Daoy (cell line): ENCODE data around the gene DHX15. TPM values are rescaled to one million over a fixed set of nuclear protein-coding genes. Genes with fewer than 3 reads are reported as not detected.
"Not testable (repeated sequence)": the region's sequence is repeated elsewhere in the genome, so short reads cannot be mapped to it uniquely, and the experiment has no call there.

Experiments used
- DNase-seq: peaks from one replicate; pipeline ENCODE4 v3.0.0-alpha.2; 2015; ENCODE audit warnings: low read depth
- total RNA-seq: library from RNA; depleted of rRNA; stranded (reverse); fragments of >200 nt; shearing (Covaris generic); gene quantifications from 2 replicates; pipeline ENCODE4 v1.2.3, GENCODE V29; 2014

Gene DHX15
- total RNA-seq, 1 experiment from 2014 or later, result 174 TPM

- no peak for DNase-seq
Measured at GRCh38 chr4:24547979-24548378, 36.4 kb downstream of the DHX15 start.

DNA sequence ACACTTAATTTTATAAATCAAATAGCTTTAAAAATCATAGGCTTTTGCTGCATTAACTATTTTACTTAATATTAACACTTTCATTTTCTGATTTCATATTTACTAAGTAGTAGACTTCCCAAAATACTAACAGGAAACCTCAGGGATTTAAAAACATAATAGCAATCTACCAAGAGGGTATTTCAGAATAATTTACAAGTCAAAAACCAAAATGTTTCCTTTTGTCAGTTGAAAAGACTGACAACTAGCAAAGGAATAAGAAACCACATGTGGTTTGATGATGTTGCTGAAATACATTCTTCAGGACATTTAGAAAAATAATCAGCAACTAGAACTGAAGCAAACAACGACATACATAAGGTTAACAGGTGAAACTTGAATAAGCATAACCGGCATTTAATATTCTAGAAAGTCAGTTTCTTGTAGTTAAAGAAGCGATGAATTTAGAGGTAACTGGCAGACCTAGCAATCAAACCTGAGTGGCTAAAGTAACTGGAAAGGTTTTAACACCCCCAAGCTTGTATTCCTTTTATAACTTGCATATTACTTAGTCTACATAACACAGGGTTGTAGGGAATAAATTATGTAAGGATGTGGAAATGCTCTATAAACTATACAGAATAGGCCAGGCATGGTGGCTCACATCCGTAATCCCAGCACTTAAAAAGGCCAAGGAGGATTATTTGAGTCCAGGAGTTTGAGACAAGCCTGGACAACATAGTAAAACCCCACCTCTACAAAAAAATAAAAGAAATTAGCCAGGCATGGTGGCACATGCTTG lies 40.0 kb downstream of the DHX15 start:
- no peak for DNase-seq

GRCh38 chr4:24537025-24537424 lies 47.3 kb downstream of the DHX15 start:
- DNase-seq, result no peak

GRCh38 chr4:24535399-24535798 lies 49.0 kb downstream of the DHX15 start:
- no peak for DNase-seq

DNA sequence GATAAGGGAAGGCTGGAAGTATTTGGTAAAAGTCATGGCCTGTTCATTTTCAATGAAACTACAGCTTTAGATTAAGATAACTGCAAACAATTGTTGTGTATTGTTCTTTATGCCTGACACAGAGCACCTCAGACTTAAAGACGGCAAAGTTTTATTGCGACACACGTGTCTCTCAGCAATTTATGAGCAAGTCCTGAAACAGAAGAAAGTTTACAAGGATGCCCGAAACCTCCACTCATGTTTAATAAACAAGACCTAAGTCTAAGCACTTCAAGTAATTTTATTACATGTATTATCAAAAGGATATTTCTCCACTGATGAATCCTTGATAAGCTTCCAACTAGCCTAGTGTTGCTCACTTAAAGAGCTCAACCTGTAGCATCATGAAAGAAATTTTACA lies 51.0 kb downstream of the DHX15 start:
- DNase-seq, result no peak

DNA sequence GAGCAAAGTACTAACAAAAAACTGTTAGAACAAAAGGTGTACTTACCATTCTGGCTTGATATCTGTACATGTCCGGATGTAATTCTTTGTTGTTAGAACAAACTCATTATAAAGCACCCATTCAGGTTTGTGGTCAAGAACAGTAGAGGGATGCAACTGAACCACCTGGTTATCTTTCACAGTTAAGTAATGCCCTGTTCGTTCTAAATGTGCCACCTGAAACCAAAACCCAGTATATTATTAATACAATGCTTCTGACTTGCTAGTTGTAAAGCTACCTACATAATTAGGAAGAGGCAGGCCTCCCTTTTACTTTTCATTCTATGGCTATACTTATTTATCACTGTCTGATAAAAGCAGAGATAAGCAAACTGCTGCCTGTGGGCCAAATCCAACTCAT lies 54.8 kb downstream of the DHX15 start:
- DNase-seq, result no peak

DNA sequence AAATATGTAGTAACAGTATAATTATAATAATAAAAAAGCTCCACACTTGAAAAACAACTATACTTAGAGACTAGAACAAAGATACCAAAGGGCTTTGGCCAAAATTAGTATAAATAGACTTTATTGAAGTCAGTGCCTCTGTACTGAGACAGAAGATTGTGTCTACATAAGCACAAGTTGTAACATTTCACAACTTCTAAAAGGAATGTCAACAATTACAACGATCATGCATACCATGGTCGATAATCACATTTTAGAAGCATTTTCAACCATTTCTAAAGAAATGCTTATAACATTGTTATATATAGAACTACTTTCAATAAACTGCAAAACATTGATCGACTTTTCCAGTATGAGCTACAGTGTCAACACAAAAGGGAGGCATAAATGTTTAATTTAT lies 57.0 kb downstream of the DHX15 start:
- DNase-seq, result no peak

DNA sequence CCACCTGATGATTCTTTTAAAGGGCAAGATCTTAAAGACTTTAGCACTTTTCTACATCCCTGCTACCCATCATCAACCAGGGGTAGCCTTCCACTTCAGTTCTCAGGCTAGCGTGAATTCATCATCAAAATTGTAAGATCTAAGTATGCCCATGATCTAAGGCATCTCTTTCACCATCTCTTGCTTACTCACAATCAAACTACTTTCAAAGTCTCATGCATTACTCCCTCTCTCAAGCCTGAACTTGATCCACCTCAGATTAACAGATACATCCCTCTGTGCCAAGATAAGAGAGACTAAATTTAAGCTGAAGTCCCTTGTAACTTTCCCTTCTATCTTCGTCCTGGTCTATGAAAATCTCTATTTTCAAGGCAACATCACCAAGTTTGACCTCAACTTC lies 62.8 kb downstream of the DHX15 start:
- no peak for DNase-seq

DNA sequence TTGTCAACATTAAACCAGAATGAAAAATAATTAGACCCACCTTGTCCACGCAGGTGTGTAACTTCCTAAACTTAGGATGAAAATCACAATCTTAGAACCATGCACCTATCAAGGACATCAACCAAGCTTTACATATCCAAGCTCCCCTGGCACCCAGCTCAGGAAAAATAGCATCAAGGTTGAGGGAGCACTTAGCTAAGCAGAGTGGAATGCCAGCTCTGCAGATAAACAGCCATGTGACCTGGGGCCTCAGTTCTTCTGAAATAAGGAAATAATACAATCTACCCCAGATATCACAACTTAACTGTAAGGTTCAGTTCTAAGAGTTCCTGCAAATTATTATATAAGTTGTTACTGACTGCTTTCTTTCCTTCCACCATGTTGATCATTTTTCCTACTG lies 64.7 kb downstream of the DHX15 start:
- DNase-seq, result no peak

- DNase-seq, result no peak
Measured at GRCh38 chr4:24517676-24518075, 66.7 kb downstream of the DHX15 start.

DNA sequence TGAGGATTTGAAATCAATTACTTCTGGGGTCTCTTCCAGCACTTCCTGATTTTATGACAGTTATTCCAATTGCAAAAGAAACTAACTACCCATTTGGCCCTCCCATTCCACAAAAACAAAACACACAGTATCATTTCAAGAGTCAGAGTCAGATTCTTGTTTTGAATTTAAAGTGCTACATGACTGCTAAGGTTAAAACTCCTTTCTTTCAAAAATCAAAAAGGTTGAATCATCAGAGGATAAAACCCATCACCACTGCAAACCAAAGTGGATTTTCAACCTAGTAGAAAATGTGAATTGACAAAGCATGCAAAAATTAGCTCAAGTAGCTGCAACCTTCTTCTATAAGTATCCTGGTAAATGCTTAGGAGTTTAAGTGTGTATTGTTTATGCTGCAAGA lies 67.4 kb downstream of the DHX15 start:
- DNase-seq, result no peak

GRCh38 chr4:24515698-24516097 lies 68.7 kb downstream of the DHX15 start:
- DNase-seq, result no peak

- no peak for DNase-seq
Measured at GRCh38 chr4:24514808-24515207, 69.5 kb downstream of the DHX15 start.

GRCh38 chr4:24513718-24514117 lies 70.6 kb downstream of the DHX15 start:
- DNase-seq, result no peak

GRCh38 chr4:24511371-24512063 lies 72.8 kb downstream of the DHX15 start:
- DNase-seq, result no peak

- DNase-seq, result no peak
Measured at GRCh38 chr4:24510091-24510490, 74.3 kb downstream of the DHX15 start.

DNA sequence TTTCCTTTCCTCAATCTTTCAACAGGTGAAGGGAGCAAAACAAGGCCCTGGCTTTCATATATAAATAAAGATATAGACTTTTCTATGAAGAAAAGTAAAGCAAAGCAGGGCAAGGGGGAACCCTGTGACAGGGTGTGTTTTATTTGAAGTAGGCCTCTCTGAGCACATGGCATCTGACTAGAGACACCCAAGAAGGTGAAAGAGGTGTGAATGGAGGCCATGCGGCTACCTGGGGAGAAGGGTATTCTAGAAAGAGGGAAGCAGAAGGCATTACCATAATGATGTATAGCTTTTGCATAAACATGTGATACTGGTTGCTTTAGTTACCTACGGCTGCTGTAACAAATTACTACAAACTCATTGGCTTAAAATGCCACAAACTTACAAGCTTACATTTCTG lies 75.8 kb downstream of the DHX15 start:
- no peak for DNase-seq

- no peak for DNase-seq
Measured at GRCh38 chr4:24507439-24507838, 76.9 kb downstream of the DHX15 start.

- not testable (repeated sequence) for DNase-seq
Measured at GRCh38 chr4:24503090-24503489, 81.3 kb downstream of the DHX15 start.

- no peak for DNase-seq
Measured at GRCh38 chr4:24497221-24497620, 87.1 kb downstream of the DHX15 start.

GRCh38 chr4:24496597-24496996 lies 87.8 kb downstream of the DHX15 start:
- DNase-seq, result no peak

- no peak for DNase-seq
Measured at GRCh38 chr4:24495388-24495787, 89.0 kb downstream of the DHX15 start.

GRCh38 chr4:24489870-24490269 lies 94.5 kb downstream of the DHX15 start:
- no peak for DNase-seq
